HPDE6-E6E7 (cell line): Measurements from ENCODE around the gene MSH5.
"Not testable (repeated sequence)": the region's sequence is repeated elsewhere in the genome, so short reads cannot be mapped to it uniquely, and the experiment has no call there.

ENCODE experiments used
- DNase-seq: peaks from one replicate; pipeline ENCODE4 v3.0.0; 2011; ENCODE audit warnings: missing footprints; ENCODE audit errors: extremely low spot score

MSH5 gene

GRCh38 chr6:31801031-31801927 is 61.5 kb downstream of the MSH5 start:
- DNase-seq: not testable (repeated sequence)

GRCh38 chr6:31805939-31806469 is 66.2 kb downstream of the MSH5 start:
- no peak for DNase-seq

- DNase-seq: peak; percentile 99
Observed at GRCh38 chr6:31806470-31807272, 66.9 kb downstream of the MSH5 start, which contains the start of gene LSM2. Gene LSM2, minus strand, starts transcription at chr6:31806966. Its CDS starts 209 bp downstream, at chr6:31806757.

- DNase-seq: not testable (repeated sequence)
Observed at GRCh38 chr6:31808599-31808998, 68.8 kb downstream of the MSH5 start.

- DNase-seq: no peak
Observed at GRCh38 chr6:31811645-31812044, 71.8 kb downstream of the MSH5 start.
